SK-N-SH treated with all-trans-retinoic acid at 6 μM for 48 hours (cell line): Measurements from ENCODE around the gene ERN1.

Experiments
- ATAC-seq: fragments of 200-7000 bp; cut with Tn5 transposase; 3 replicates; pipeline ENCODE4 v1.9.1; 2020; ENCODE audit warnings: mild to moderate bottlenecking, moderate library complexity
- ARNTL ChIP-seq: fragments of 450-650 bp; formaldehyde crosslinking; IDR thresholded peaks from 2 replicates; pipeline ENCODE4 v1.5.0; 2020; ENCODE audit warnings: low read depth, mild to moderate bottlenecking, moderate library complexity, borderline replicate concordance
- BACH2 ChIP-seq: fragments of 250-450 bp; sonication (Bioruptor Pico); IDR thresholded peaks from 2 replicates; pipeline ENCODE4 v1.9.0; 2021; ENCODE audit warnings: mild to moderate bottlenecking, borderline replicate concordance
- CREB5 ChIP-seq: fragments of 250-450 bp; sonication (Bioruptor Pico); IDR thresholded peaks from 2 replicates; pipeline ENCODE4 v1.5.1; 2020; ENCODE audit warnings: low read depth, mild to moderate bottlenecking, moderate library complexity
- CSRNP3 ChIP-seq: fragments of 250-450 bp; sonication (Bioruptor Pico); IDR thresholded peaks from 2 replicates; pipeline ENCODE4 v1.5.1; 2021; ENCODE audit warnings: mild to moderate bottlenecking, moderate library complexity
- GLIS3 ChIP-seq: fragments of 250-450 bp; sonication (Bioruptor Pico); IDR thresholded peaks from 2 replicates; pipeline ENCODE4 v1.5.0; 2020; ENCODE audit warnings: mild to moderate bottlenecking, moderate library complexity
- ISL1 ChIP-seq: fragments of 250-450 bp; sonication (Bioruptor Pico); IDR thresholded peaks from 2 replicates; pipeline ENCODE4 v2.1.2; 2022; ENCODE audit warnings: mild to moderate bottlenecking, moderate library complexity
- OSR1 ChIP-seq: fragments of 250-450 bp; sonication (Bioruptor Pico); IDR thresholded peaks from 2 replicates; pipeline ENCODE4 v1.8.0; 2022; ENCODE audit warnings: moderate library complexity, mild to moderate bottlenecking, inconsistent platforms
- PATZ1 ChIP-seq: fragments of 250-450 bp; sonication (Bioruptor Pico); IDR thresholded peaks from 2 replicates; pipeline ENCODE4 v1.8.0; 2020; ENCODE audit warnings: mild to moderate bottlenecking, moderate library complexity, borderline replicate concordance
- POU6F1 ChIP-seq: fragments of 250-450 bp; sonication (Bioruptor Pico); IDR thresholded peaks from 2 replicates; pipeline ENCODE4 v1.8.0; 2021; ENCODE audit warnings: low read depth, mild to moderate bottlenecking, moderate library complexity, borderline replicate concordance
- PPARA ChIP-seq: fragments of 250-450 bp; sonication (Bioruptor Pico); IDR thresholded peaks from 2 replicates; pipeline ENCODE4 v1.5.0; 2020; ENCODE audit warnings: mild to moderate bottlenecking, borderline replicate concordance
- RARB ChIP-seq: fragments of 250-450 bp; sonication (Bioruptor Pico); IDR thresholded peaks from 2 replicates; pipeline ENCODE4 v1.8.0; 2021; ENCODE audit warnings: mild to moderate bottlenecking, moderate library complexity
- TCF4 ChIP-seq: fragments of 250-450 bp; sonication (Bioruptor Pico); IDR thresholded peaks from 2 replicates; pipeline ENCODE4 v1.8.0; 2021; ENCODE audit warnings: mild to moderate bottlenecking, moderate library complexity, borderline replicate concordance
- TOX ChIP-seq: fragments of 250-450 bp; sonication (Bioruptor Pico); IDR thresholded peaks from 2 replicates; pipeline ENCODE4 v1.8.0; 2021; ENCODE audit warnings: mild to moderate bottlenecking, moderate library complexity, borderline replicate concordance
- TSHZ2 ChIP-seq: fragments of 250-450 bp; sonication (Bioruptor Pico); IDR thresholded peaks from 2 replicates; pipeline ENCODE4 v1.5.0; 2020; ENCODE audit warnings: mild to moderate bottlenecking, moderate library complexity
- ZC3H10 ChIP-seq: fragments of 250-450 bp; sonication (Bioruptor Pico); IDR thresholded peaks from 2 replicates; pipeline ENCODE4 v1.5.1; 2021; ENCODE audit warnings: mild to moderate bottlenecking, moderate library complexity
- ZFP3 ChIP-seq: fragments of 250-450 bp; sonication (Bioruptor Pico); IDR thresholded peaks from 2 replicates; pipeline ENCODE4 v1.5.0; 2020; ENCODE audit warnings: mild to moderate bottlenecking, moderate library complexity
- ZFP30 ChIP-seq: fragments of 450-650 bp; formaldehyde crosslinking; IDR thresholded peaks from 2 replicates; pipeline ENCODE4 v1.5.0; 2022; ENCODE audit warnings: mild to moderate bottlenecking, moderate library complexity
- ZNF70 ChIP-seq: fragments of 450-650 bp; formaldehyde crosslinking; IDR thresholded peaks from 2 replicates; pipeline ENCODE4 v1.5.0; 2020; ENCODE audit warnings: mild to moderate bottlenecking, moderate library complexity
- ZNF8 ChIP-seq: fragments of 450-650 bp; formaldehyde crosslinking; IDR thresholded peaks from 2 replicates; pipeline ENCODE4 v1.5.0; 2020; ENCODE audit warnings: mild to moderate bottlenecking, moderate library complexity

Gene ERN1

GRCh38 chr17:64151016-64151368, 21.0 kb upstream of the ERN1 start (continued):
- TF ChIP-seq POU6F1 (no peak), OSR1 (no peak), ZNF70 (CRISPR knock-in tag) (no peak)

GRCh38 chr17:64150237-64151015, 20.5 kb upstream of the ERN1 start:
- no peak for ATAC-seq
- no peak for TF ChIP-seq ZFP3 (CRISPR knock-in tag)
- no peak for TF ChIP-seq RARB
- no peak for TF ChIP-seq TCF4 (CRISPR knock-in tag)
- TF ChIP-seq OSR1 = no peak
- TF ChIP-seq ZFP30 (CRISPR knock-in tag) = no peak
- TF ChIP-seq GLIS3 (CRISPR knock-in tag) = no peak

GRCh38 chr17:64149196-64149595, 19.3 kb upstream of the ERN1 start:
- TF ChIP-seq ISL1 (CRISPR knock-in tag) (no peak), PPARA (no peak)
- no peak for ATAC-seq

GRCh38 chr17:64148699-64149098, 18.8 kb upstream of the ERN1 start:
- no peak for ATAC-seq
- no peak for TF ChIP-seq RARB
- TF ChIP-seq ZFP3 (CRISPR knock-in tag) = no peak
- no peak for TF ChIP-seq ZNF8
- no peak for TF ChIP-seq TSHZ2 (CRISPR knock-in tag)
- TF ChIP-seq ZC3H10 = no peak
- TF ChIP-seq ARNTL (CRISPR knock-in tag) = no peak
- no peak for TF ChIP-seq ZNF70 (CRISPR knock-in tag)
- TF ChIP-seq TCF4 (CRISPR knock-in tag) = no peak
- TF ChIP-seq OSR1 = no peak
- TF ChIP-seq PPARA = no peak
- TF ChIP-seq CSRNP3 (CRISPR knock-in tag) = no peak

GRCh38 chr17:64148017-64148631, 18.2 kb upstream of the ERN1 start:
- peak; percentile 5 for ATAC-seq
- TF ChIP-seq ZNF8 (no peak), POU6F1 (no peak), TCF4 (CRISPR knock-in tag) (peak; percentile 77), TOX (no peak), TSHZ2 (CRISPR knock-in tag) (peak; percentile 77; the same call in 1 of the 2 replicates), PPARA (0 out of 2 replicates have a peak, but pooled peaks have one; percentile 20), PATZ1 (no peak), OSR1 (no peak), BACH2 (CRISPR knock-in tag) (no peak), CREB5 (peak; percentile 8; the same call in 1 of the 2 replicates)
